ENCODE data around the gene EDARADD. TPM values are rescaled to one million over a fixed set of nuclear protein-coding genes. Genes with fewer than 3 reads are reported as not detected.

Gene EDARADD
- total RNA-seq, 2 experiments from 2014 or later, result 1.5 to 1.7 TPM

- Histone ChIP-seq H3K4me1 (ENCODE audit: insufficient read depth, low read length) (no peaks in the 10 kb centered on the region), H3K27ac (ENCODE audit: low read depth in 1 of 2, low read length in 2 of 2) (no peak overlapping the region), H3K36me3 (ENCODE audit: insufficient read depth, low read length) (no peaks in the 10 kb centered on the region), H3K9me3 (ENCODE audit: control insufficient read depth in 1 of 2, insufficient read depth in 1 of 2, low read length in 2 of 2) (no peaks in the 10 kb centered on the region), H3K4me3 (ENCODE audit: low read length) (no peak overlapping the region), H3K27me3 (ENCODE audit: control insufficient read depth in 1 of 2, insufficient read depth in 2 of 2, low read length in 2 of 2) (no peaks in the 10 kb centered on the region)
- H3K27ac Mint-ChIP-seq, result no peak overlapping the region
- peaks cover 6% of the 10 kb centered on the region for H3K27me3 Mint-ChIP-seq
- peak in 3 of 14 experiments; percentile 53 to 71 (median 63) for DNase-seq
- no peaks in the 10 kb centered on the region for H3K36me3 Mint-ChIP-seq (ENCODE audit: low read depth)
- no peak overlapping the region for H3K4me3 Mint-ChIP-seq
- ChIA-PET CTCF (interaction anchor here (1.3 kb wide), 1 partner anchor 27 kb away, joined by 3 read pairs; no protein-coding TSS in a partner anchor), POLR2A (interaction anchor here (0.8 kb wide), 1 partner anchor 27 kb away, joined by 5 read pairs; no protein-coding TSS in a partner anchor)
- no peaks in the 10 kb centered on the region for H3K9me3 Mint-ChIP-seq
- H3K4me1 Mint-ChIP-seq (ENCODE audit: low read depth), result peaks cover 9% of the 10 kb centered on the region
- peak; percentile 59 for ATAC-seq (ENCODE audit: poor library complexity)
- TF ChIP-seq CTCF (IDR thresholded peaks at IDR 0.05), result peak; percentile 85
- intact Hi-C loops (cut with DNase I, micrococcal nuclease), result loop anchor here in 1 of 2 experiments (1.0 kb wide), 2 partner anchors 382 to 387 kb away; no protein-coding TSS in a partner anchor
Observed at GRCh38 chr1:236489710-236490377, 95.8 kb downstream of the EDARADD start.

- Histone ChIP-seq H3K36me3 (ENCODE audit: insufficient read depth, low read length) (no peaks in the 10 kb centered on the region), H3K27ac (ENCODE audit: low read depth in 1 of 2, low read length in 2 of 2) (no peak overlapping the region), H3K4me3 (ENCODE audit: low read length) (no peak overlapping the region), H3K9me3 (ENCODE audit: control insufficient read depth in 1 of 2, insufficient read depth in 1 of 2, low read length in 2 of 2) (no peaks in the 10 kb centered on the region), H3K27me3 (ENCODE audit: control insufficient read depth in 1 of 2, insufficient read depth in 2 of 2, low read length in 2 of 2) (no peaks in the 10 kb centered on the region), H3K4me1 (ENCODE audit: insufficient read depth, low read length) (peaks cover 6% of the 10 kb centered on the region)
- Mint-ChIP-seq H3K36me3 (ENCODE audit: low read depth) (no peaks in the 10 kb centered on the region), H3K4me1 (ENCODE audit: low read depth) (peaks cover 9% of the 10 kb centered on the region), H3K9me3 (no peaks in the 10 kb centered on the region), H3K27ac (no peak overlapping the region), H3K4me3 (no peak overlapping the region), H3K27me3 (peaks cover 6% of the 10 kb centered on the region)
- ATAC-seq (ENCODE audit: poor library complexity), result no peak
- intact Hi-C loops (cut with DNase I, micrococcal nuclease), result no loop called here
- CTCF ChIA-PET, result interaction anchor here (1.3 kb wide), 1 partner anchor 25 kb away, joined by 3 read pairs; no protein-coding TSS in a partner anchor
- POLR2A ChIA-PET, result interaction anchor here (0.6 kb wide), 2 partner anchors 51 to 359 kb away, joined by 3 to 5 read pairs; no protein-coding TSS in a partner anchor
- no peak for TF ChIP-seq CTCF (IDR thresholded peaks at IDR 0.05)
- no peak for DNase-seq
Observed at GRCh38 chr1:236491469-236492136, 97.5 kb downstream of the EDARADD start.

- ATAC-seq (ENCODE audit: poor library complexity) (no peak), DNase-seq (no peak)
- ChIA-PET POLR2A (interaction anchor here (0.6 kb wide), 2 partner anchors 50 to 360 kb away, joined by 3 to 5 read pairs; no protein-coding TSS in a partner anchor), CTCF (no interaction called here)
- Histone ChIP-seq H3K27ac (ENCODE audit: low read depth in 1 of 2, low read length in 2 of 2) (no peak overlapping the region), H3K4me1 (ENCODE audit: insufficient read depth, low read length) (peaks cover 6% of the 10 kb centered on the region), H3K36me3 (ENCODE audit: insufficient read depth, low read length) (no peaks in the 10 kb centered on the region), H3K4me3 (ENCODE audit: low read length) (no peak overlapping the region), H3K27me3 (ENCODE audit: control insufficient read depth in 1 of 2, insufficient read depth in 2 of 2, low read length in 2 of 2) (no peaks in the 10 kb centered on the region), H3K9me3 (ENCODE audit: control insufficient read depth in 1 of 2, insufficient read depth in 1 of 2, low read length in 2 of 2) (no peaks in the 10 kb centered on the region)
- H3K4me1 Mint-ChIP-seq (ENCODE audit: low read depth), result peaks cover 9% of the 10 kb centered on the region
- no peak for TF ChIP-seq CTCF (IDR thresholded peaks at IDR 0.05)
- H3K9me3 Mint-ChIP-seq, result no peaks in the 10 kb centered on the region
- H3K27ac Mint-ChIP-seq, result no peak overlapping the region
- peaks cover 6% of the 10 kb centered on the region for H3K27me3 Mint-ChIP-seq
- intact Hi-C loops (cut with DNase I, micrococcal nuclease), result no loop called here
- no peaks in the 10 kb centered on the region for H3K36me3 Mint-ChIP-seq (ENCODE audit: low read depth)
- H3K4me3 Mint-ChIP-seq, result no peak overlapping the region
Observed at GRCh38 chr1:236492378-236492777, 98.3 kb downstream of the EDARADD start.

Measured in CD4-positive, alpha-beta T cell (primary cell).